GM04504 (cell line): ENCODE data around the gene APOA4.
"Not testable (repeated sequence)": the region's sequence is repeated elsewhere in the genome, so short reads cannot be mapped to it uniquely, and the experiment has no call there.

ENCODE experiments used
- DNase-seq: peaks from one replicate; pipeline ENCODE4 v3.0.0-alpha.2; 2012; ENCODE audit warnings: low read depth

The APOA4 gene

GRCh38 chr11:116829525-116830183 is 6.5 kb upstream of the APOA4 start, which contains the start of gene APOC3:
Gene APOC3, plus strand, starts transcription at chr11:116829907. Its CDS starts 676 bp downstream, at chr11:116830583.
- no peak for DNase-seq

- DNase-seq, result no peak
Observed at GRCh38 chr11:116828632-116829524, 5.8 kb upstream of the APOA4 start.

- DNase-seq, result no peak
Observed at GRCh38 chr11:116827461-116827860, 4.4 kb upstream of the APOA4 start.

- no peak for DNase-seq
Observed at GRCh38 chr11:116826751-116827431, 3.8 kb upstream of the APOA4 start.

- no peak for DNase-seq
Observed at GRCh38 chr11:116825854-116826750, 3.0 kb upstream of the APOA4 start.

GRCh38 chr11:116825434-116825833 is 2.3 kb upstream of the APOA4 start:
- DNase-seq, result no peak

GRCh38 chr11:116822575-116822974 is 529 bp downstream of the APOA4 start:
- DNase-seq, result no peak

- no peak for DNase-seq
Observed at GRCh38 chr11:116821050-116821918, 1.8 kb downstream of the APOA4 start.

GRCh38 chr11:116819049-116819448 is 4.1 kb downstream of the APOA4 start:
- DNase-seq, result no peak

- DNase-seq, result no peak
Observed at GRCh38 chr11:116814502-116814901, 8.6 kb downstream of the APOA4 start.

GRCh38 chr11:116813781-116814471 is 9.2 kb downstream of the APOA4 start:
- DNase-seq, result no peak

GRCh38 chr11:116813170-116813569 is 9.9 kb downstream of the APOA4 start:
- DNase-seq, result no peak

- DNase-seq, result no peak
Observed at GRCh38 chr11:116812109-116812508, 11.0 kb downstream of the APOA4 start.

GRCh38 chr11:116811194-116811593 is 11.9 kb downstream of the APOA4 start:
- no peak for DNase-seq

- no peak for DNase-seq
Observed at GRCh38 chr11:116808262-116809175, 14.6 kb downstream of the APOA4 start.

- DNase-seq, result no peak
Observed at GRCh38 chr11:116807601-116808261, 15.4 kb downstream of the APOA4 start.

GRCh38 chr11:116804001-116804400 is 19.1 kb downstream of the APOA4 start:
- DNase-seq, result no peak

GRCh38 chr11:116801662-116802061 is 21.4 kb downstream of the APOA4 start:
- not testable (repeated sequence) for DNase-seq
